RPMI7951 (cell line): ENCODE data around the gene NR2C2. TPM values are rescaled to one million over a fixed set of nuclear protein-coding genes. Genes with fewer than 3 reads are reported as not detected.

Experiments
- total RNA-seq: library from RNA; depleted of rRNA; stranded (reverse); fragments of >200 nt; shearing (Covaris generic); gene quantifications from 2 replicates; pipeline ENCODE4 v1.2.3, GENCODE V29; 2014; rRNA removed

NR2C2 gene
- total RNA-seq, 1 experiment from 2014 or later, result 30.4 TPM

Other genes starting within 250 kb of the NR2C2 start
- 5.3 and 7.9 TPM in 2 replicates for gene FGD5, start 128.6 kb upstream of the NR2C2 start, total RNA-seq
- 11.3 and 20.8 TPM in 2 replicates for gene MRPS25, start 117.7 kb downstream of the NR2C2 start, total RNA-seq
- gene RBSN, start 151.6 kb downstream of the NR2C2 start, total RNA-seq, result 9.6 and 12.9 TPM in 2 replicates